Measurements from ENCODE around the gene ACTR1B.
"Not testable (repeated sequence)": the region's sequence is repeated elsewhere in the genome, so short reads cannot be mapped to it uniquely, and the experiment has no call there.

ACTR1B gene

DNA sequence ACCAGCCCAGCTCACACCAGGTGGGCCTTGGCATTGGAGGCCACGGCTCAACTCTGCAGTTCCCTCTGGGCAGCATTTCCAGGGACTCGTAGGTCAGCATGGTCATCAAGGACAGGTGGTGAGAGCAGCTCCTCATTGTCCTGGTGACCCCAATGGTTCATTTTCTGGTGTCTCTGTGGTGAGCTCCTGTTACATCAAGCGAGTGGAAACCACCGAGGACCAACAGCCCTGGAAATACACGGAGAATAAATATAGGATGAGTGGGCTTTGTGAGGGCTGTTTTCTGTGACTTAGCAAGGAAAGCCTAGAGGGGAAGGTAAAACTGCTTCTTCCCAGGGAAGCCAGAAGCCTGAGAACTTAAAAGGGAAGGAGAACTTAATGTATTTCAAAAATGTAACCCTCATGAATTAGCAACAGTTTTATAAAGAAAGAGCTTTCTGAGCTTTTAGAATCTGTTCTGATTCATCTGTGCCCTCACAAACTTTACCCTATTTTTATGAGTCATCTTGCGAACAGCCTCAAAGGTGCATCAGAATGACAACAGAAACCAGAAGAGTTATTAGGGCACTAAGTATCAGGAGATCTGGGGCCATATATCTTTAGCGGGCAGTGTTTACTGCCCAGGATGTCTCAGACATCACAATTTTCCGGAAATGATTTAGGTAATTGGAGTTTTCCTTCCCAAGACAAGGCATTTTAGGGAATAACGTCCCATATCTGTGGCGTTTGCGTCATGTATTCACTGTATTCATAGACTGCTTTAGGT lies 24.4 kb upstream of the ACTR1B start:
- DNase-seq (ENCODE audit: low read depth, low spot score): no peak

GRCh38 chr2:97687235-97687634 lies 23.4 kb upstream of the ACTR1B start:
- DNase-seq (ENCODE audit: low read depth, low spot score): not testable (repeated sequence)

DNA sequence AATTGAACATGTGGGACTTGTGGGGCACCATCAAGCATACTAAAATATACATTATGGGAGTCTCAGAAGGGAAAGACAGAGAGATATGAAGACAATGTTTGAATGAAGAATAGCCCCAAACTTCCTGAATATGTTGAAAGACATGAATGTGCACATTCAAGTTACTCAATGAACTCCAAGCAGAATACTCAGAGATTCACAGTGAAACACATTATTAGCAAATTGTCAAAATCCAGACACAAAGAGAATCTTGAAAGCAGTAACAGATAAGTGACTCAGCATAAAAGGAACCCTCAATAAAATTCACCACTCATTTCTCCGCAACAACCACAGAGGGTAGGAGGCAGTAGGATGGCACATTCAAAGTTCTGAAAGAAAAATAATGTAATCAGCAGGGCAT lies 14.5 kb upstream of the ACTR1B start:
- no peak for DNase-seq (ENCODE audit: low read depth, low spot score)

GRCh38 chr2:97677480-97677879 lies 13.6 kb upstream of the ACTR1B start:
- no peak for DNase-seq (ENCODE audit: low read depth, low spot score)

- DNase-seq (ENCODE audit: low read depth, low spot score): no peak
Measured at GRCh38 chr2:97676620-97677019, 12.8 kb upstream of the ACTR1B start.

DNA sequence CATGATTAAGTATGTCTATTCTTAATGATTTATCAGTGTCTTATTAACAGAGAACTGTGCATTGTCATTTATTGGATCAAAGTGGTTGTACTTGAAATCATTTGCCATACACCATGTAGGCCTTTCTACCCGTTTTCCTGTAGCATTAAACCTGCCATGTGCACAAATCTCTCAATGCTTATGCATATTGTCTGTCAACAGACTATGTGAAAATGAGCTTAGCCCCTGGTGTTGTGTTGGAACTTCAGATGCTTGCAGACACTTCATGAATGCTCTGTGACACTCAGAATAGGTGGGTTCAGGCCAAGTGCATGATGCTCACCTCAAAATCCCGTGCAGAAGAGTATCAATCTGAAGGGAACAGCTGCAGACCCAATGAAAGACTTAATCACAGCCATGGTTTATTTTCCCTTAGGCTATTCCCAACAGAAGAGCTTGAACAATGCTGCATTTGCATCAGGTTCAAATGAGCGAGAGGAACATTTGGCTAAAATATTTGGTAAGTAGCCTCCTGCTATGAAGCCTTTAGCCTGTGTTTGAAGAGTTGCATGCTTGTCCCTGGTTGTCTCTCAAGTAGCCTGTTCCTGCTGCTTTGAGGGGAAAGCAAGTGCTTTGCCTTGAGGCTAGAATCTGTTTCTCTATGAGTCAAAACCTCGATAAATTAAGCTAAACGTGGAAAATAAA lies 11.7 kb upstream of the ACTR1B start:
- DNase-seq (ENCODE audit: low read depth, low spot score): no peak

DNA sequence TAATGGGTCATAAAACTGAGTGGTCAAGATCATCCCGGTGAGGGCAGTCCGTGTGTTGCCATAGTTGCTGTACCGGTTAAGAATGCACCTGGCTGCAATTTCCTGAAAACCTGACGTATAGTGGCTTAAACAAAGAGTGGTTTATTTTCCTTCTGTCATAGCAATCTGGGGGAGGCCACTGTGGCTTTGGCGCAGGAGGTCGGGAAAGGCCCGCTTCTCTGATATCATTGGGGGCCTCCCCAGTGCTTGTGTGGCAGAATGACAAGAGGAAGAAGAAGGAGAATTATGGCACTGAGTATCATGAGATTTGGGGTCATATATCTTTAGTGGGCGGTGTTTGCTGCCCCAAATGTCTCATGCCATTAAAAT lies 10.1 kb upstream of the ACTR1B start:
- DNase-seq (ENCODE audit: low read depth, low spot score): no peak

- DNase-seq (ENCODE audit: low read depth, low spot score): no peak
Measured at GRCh38 chr2:97673182-97673914, 9.5 kb upstream of the ACTR1B start.

GRCh38 chr2:97672606-97673140 lies 8.8 kb upstream of the ACTR1B start:
- not testable (repeated sequence) for DNase-seq (ENCODE audit: low read depth, low spot score)

DNA sequence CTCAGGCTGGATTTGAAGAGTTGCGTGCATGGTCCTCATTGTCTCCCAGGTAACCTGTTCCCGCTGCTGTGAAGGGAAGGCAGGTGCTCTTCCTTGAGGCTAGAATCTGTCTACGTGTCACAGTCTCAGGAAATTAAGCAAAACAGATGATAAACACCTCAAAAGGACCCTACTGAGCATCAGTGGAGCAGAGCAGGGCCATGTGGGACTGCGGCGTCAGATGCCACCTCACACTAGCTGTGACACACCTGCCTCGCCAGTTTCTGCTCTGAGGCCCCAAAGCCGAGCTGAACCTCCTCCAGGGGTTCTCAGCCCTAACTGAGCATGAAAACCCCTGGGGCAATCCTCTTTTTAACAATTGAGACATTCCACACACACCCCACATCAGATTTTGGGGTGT lies 7.7 kb upstream of the ACTR1B start:
- DNase-seq (ENCODE audit: low read depth, low spot score): no peak

DNA sequence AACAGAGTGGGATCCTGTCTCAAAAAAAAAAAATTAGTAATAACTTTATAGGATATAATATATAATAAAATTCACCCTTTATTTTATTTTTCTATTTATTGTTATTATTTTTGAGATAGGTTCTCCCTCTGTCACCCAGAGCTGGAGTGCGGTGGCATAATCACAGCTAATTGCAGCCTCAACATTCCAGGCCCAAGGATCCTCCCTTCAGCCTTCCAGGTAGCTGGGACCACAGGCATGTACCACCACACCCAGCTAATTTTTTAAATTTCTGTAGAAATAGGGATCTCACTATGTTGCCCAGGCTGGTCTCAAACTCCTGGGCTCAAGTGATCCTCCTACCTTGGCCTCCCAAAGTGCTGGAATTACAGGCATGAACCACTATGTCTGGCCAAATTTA lies 6.6 kb upstream of the ACTR1B start:
- no peak for DNase-seq (ENCODE audit: low read depth, low spot score)

GRCh38 chr2:97669448-97669847 lies 5.6 kb upstream of the ACTR1B start, which contains the start of gene C2orf92:
Gene C2orf92 (plus strand): TSS chr2:97669713. CDS start chr2:97669789, 76 bp downstream.
- DNase-seq (ENCODE audit: low read depth, low spot score): no peak

GRCh38 chr2:97664636-97664970 lies 759 bp upstream of the ACTR1B start:
- DNase-seq (ENCODE audit: low read depth, low spot score): no peak

- no peak for DNase-seq (ENCODE audit: low read depth, low spot score)
Measured at GRCh38 chr2:97663626-97663961, 250 bp downstream of the ACTR1B start.

GRCh38 chr2:97662895-97663625 lies 784 bp downstream of the ACTR1B start:
- peak; percentile 88 for DNase-seq (ENCODE audit: low read depth, low spot score)

GRCh38 chr2:97662386-97662894 lies 1.4 kb downstream of the ACTR1B start:
- no peak for DNase-seq (ENCODE audit: low read depth, low spot score)

DNA sequence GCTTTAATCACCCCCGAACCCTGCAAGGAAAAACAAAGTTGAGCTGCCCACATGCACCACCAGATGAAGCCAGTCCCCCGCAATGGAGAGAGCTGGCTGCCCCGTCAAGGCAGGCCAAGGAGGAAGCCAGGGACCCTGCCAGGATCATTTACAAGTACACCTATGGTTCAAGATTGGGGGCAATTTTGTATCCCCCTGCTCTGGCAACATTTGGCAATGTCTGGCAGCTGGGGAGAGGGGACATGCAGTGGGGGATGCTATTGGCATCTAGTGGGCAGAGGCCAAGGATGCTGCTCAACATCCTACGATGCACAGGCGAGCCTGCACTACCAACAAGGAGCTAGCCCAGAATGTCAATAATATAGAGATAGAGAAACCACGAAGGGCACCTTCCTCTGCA lies 1.9 kb downstream of the ACTR1B start:
- no peak for DNase-seq (ENCODE audit: low read depth, low spot score)

- peak; percentile 23 for DNase-seq (ENCODE audit: low read depth, low spot score)
Measured at GRCh38 chr2:97660775-97661389, 3.0 kb downstream of the ACTR1B start.

GRCh38 chr2:97660044-97660774 lies 3.6 kb downstream of the ACTR1B start:
- DNase-seq (ENCODE audit: low read depth, low spot score): no peak

DNA sequence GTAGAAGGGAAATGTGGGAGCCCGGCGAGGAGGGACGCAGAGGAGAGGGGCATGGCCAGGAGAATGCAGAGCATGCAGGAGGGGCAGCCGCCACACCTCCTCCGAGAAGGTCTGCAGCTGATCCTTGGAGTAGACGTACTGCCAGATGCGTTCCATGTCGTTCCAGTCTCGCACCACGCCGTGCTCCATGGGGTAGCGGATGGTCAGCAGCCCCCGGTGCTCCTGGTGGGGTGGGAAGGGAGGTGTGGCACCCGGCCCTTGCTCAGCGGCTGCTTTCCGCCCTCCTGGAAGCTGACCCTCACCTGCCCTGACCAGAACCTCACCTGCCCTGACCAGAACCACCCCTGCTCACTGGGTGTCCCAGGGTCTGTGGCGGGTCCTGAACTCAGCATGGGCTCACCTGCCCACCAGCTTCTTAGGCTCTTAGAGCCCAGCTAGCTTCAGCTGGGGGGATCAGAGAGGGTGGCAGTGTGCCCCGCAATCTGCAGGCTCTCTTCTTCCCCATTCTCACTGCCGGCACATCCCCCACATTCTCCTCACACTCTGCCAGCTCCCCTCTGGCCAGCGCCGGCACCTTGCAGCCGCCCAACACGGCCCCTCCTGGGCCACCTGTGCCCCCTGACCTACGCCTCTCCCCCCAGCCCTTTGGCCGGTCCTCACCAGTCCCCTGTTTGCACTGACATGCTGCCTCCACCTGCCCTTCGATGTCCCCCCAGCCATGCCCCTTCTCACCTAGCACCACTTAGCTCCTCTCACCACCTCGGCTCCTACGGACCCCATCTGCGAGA lies 4.4 kb downstream of the ACTR1B start:
- no peak for DNase-seq (ENCODE audit: low read depth, low spot score)

All from astrocyte of the hippocampus (primary cell).